ENCODE results near the gene PCYT1A. TPM values are rescaled to one million over a fixed set of nuclear protein-coding genes. Genes with fewer than 3 reads are reported as not detected.
"Not testable (repeated sequence)": the region's sequence is repeated elsewhere in the genome, so short reads cannot be mapped to it uniquely, and the experiment has no call there.

PCYT1A gene
- 52.6 and 82.0 TPM in 2 replicates for total RNA-seq (2014; rRNA removed; shearing (Covaris generic); ENCODE audit: low replicate concordance)

- DNase-seq = peak; percentile 94
- Histone ChIP-seq H3K4me3 (peak within 1 kb of the TSS; percentile 97), H3K36me3 (peaks cover 16% of the 10 kb centered on the region; the same call in 1 of the 2 replicates), H3K9me3 (no peaks in the 10 kb centered on the region), H3K27me3 (no peaks in the 10 kb centered on the region)
These were observed at the start of gene PCYT1A for GRCh38 chr3:196287440-196288140. Gene PCYT1A (minus strand): TSS chr3:196287726. CDS start chr3:196270531, 17,195 bp downstream.

- DNase-seq = no peak
- Histone ChIP-seq H3K4me3 (no peak overlapping the region), H3K36me3 (no peaks in the 10 kb centered on the region), H3K27me3 (no peaks in the 10 kb centered on the region), H3K9me3 (no peaks in the 10 kb centered on the region)
These were observed 49.0 kb upstream of the PCYT1A start for GRCh38 chr3:196336319-196337145.

GRCh38 chr3:196335503-196335948 lies 48.0 kb upstream of the PCYT1A start:
- no peak for DNase-seq

GRCh38 chr3:196334982-196335381 lies 47.5 kb upstream of the PCYT1A start:
- H3K27me3 ChIP-seq = peaks cover 2% of the 10 kb centered on the region; the same call in 1 of the 2 replicates
- no peaks in the 10 kb centered on the region for H3K36me3 ChIP-seq
- H3K4me3 ChIP-seq = no peak overlapping the region
- no peak for DNase-seq
- no peaks in the 10 kb centered on the region for H3K9me3 ChIP-seq

More at GRCh38 chr3:196335503-196335948, 48.0 kb upstream of the PCYT1A start:
- no peaks in the 10 kb centered on the region for H3K9me3 ChIP-seq
- H3K27me3 ChIP-seq = no peaks in the 10 kb centered on the region
- H3K4me3 ChIP-seq = no peak overlapping the region
- H3K36me3 ChIP-seq = no peaks in the 10 kb centered on the region

GRCh38 chr3:196332168-196332567 lies 44.6 kb upstream of the PCYT1A start:
- Histone ChIP-seq H3K27me3 (peaks cover 2% of the 10 kb centered on the region; the same call in 1 of the 2 replicates), H3K36me3 (no peaks in the 10 kb centered on the region), H3K9me3 (no peaks in the 10 kb centered on the region), H3K4me3 (no peak overlapping the region)
- DNase-seq = no peak

- H3K4me3 ChIP-seq = no peak overlapping the region
- peaks cover 2% of the 10 kb centered on the region; the same call in 1 of the 2 replicates for H3K27me3 ChIP-seq
- no peak for DNase-seq
- no peaks in the 10 kb centered on the region for H3K9me3 ChIP-seq
- H3K36me3 ChIP-seq = no peaks in the 10 kb centered on the region
These were observed 39.9 kb upstream of the PCYT1A start for GRCh38 chr3:196327405-196327804.

GRCh38 chr3:196326936-196327335 lies 39.4 kb upstream of the PCYT1A start:
- no peaks in the 10 kb centered on the region for H3K36me3 ChIP-seq
- no peak for DNase-seq
- H3K27me3 ChIP-seq = peaks cover 2% of the 10 kb centered on the region; the same call in 1 of the 2 replicates
- no peaks in the 10 kb centered on the region for H3K9me3 ChIP-seq
- no peak overlapping the region for H3K4me3 ChIP-seq

- peak; percentile 41 for DNase-seq
- H3K36me3 ChIP-seq = no peaks in the 10 kb centered on the region
- no peak overlapping the region for H3K4me3 ChIP-seq
- H3K9me3 ChIP-seq = no peaks in the 10 kb centered on the region
- no peaks in the 10 kb centered on the region for H3K27me3 ChIP-seq
These were observed 36.2 kb upstream of the PCYT1A start for GRCh38 chr3:196323691-196324090.

GRCh38 chr3:196323016-196323415 lies 35.5 kb upstream of the PCYT1A start:
- Histone ChIP-seq H3K36me3 (no peaks in the 10 kb centered on the region), H3K4me3 (no peak overlapping the region), H3K27me3 (no peaks in the 10 kb centered on the region), H3K9me3 (no peaks in the 10 kb centered on the region)
- no peak for DNase-seq

- Histone ChIP-seq H3K4me3 (no peak overlapping the region), H3K27me3 (no peaks in the 10 kb centered on the region), H3K9me3 (no peaks in the 10 kb centered on the region), H3K36me3 (peaks cover 4% of the 10 kb centered on the region; the same call in 1 of the 2 replicates)
- DNase-seq = no peak
These were observed 33.6 kb upstream of the PCYT1A start for GRCh38 chr3:196321162-196321561.

- Histone ChIP-seq H3K9me3 (no peaks in the 10 kb centered on the region), H3K4me3 (no peak overlapping the region), H3K27me3 (no peaks in the 10 kb centered on the region), H3K36me3 (peaks cover 11% of the 10 kb centered on the region)
- DNase-seq = no peak
These were observed 32.6 kb upstream of the PCYT1A start for GRCh38 chr3:196320137-196320536.

- Histone ChIP-seq H3K4me3 (peak within 1 kb of the TSS; percentile 77), H3K36me3 (peaks cover 11% of the 10 kb centered on the region), H3K27me3 (no peaks in the 10 kb centered on the region), H3K9me3 (no peaks in the 10 kb centered on the region)
- DNase-seq = peak; percentile 95
These were observed 30.4 kb upstream of the PCYT1A start, which contains the start of gene DYNLT2B for GRCh38 chr3:196317687-196318467. Gene DYNLT2B (minus strand): TSS chr3:196318240. CDS start chr3:196318152, 88 bp downstream.

- Histone ChIP-seq H3K4me3 (peak overlapping the region; percentile 77), H3K36me3 (peaks cover 11% of the 10 kb centered on the region)
- not testable (repeated sequence) for DNase-seq, H3K9me3 ChIP-seq, H3K27me3 ChIP-seq
These were observed 29.5 kb upstream of the PCYT1A start for GRCh38 chr3:196316799-196317686.

- Histone ChIP-seq H3K27me3 (no peaks in the 10 kb centered on the region), H3K9me3 (no peaks in the 10 kb centered on the region), H3K4me3 (no peak overlapping the region), H3K36me3 (peaks cover 11% of the 10 kb centered on the region)
- DNase-seq = no peak
These were observed 28.3 kb upstream of the PCYT1A start for GRCh38 chr3:196315821-196316220.

GRCh38 chr3:196314597-196314996 lies 27.1 kb upstream of the PCYT1A start:
- no peak for DNase-seq
- H3K36me3 ChIP-seq = peaks cover 11% of the 10 kb centered on the region
- H3K9me3 ChIP-seq = no peaks in the 10 kb centered on the region
- no peak overlapping the region for H3K4me3 ChIP-seq
- no peaks in the 10 kb centered on the region; the same call in 1 of the 2 replicates for H3K27me3 ChIP-seq

GRCh38 chr3:196314086-196314485 lies 26.6 kb upstream of the PCYT1A start:
- H3K27me3 ChIP-seq, H3K4me3 ChIP-seq, DNase-seq, H3K9me3 ChIP-seq: not testable (repeated sequence)
- peaks cover 11% of the 10 kb centered on the region for H3K36me3 ChIP-seq

Data from MG63 (cell line).